GM21737 (cell line): Measurements from ENCODE around the gene GPRC5A.

ENCODE experiments used
- ATAC-seq: cut with Tn5 transposase; IDR thresholded peaks from one replicate; pipeline ENCODE4 v1.9.1; 2021; ENCODE audit warnings: mild to moderate bottlenecking, moderate library complexity; ENCODE audit not compliant: unreplicated experiment

The GPRC5A gene

GRCh38 chr12:12909228-12909994 lies 18.0 kb downstream of the GPRC5A start:
- no peak for ATAC-seq

- ATAC-seq, result no peak
Measured at GRCh38 chr12:12909995-12910420, 18.6 kb downstream of the GPRC5A start.

GRCh38 chr12:12912711-12913110 lies 21.3 kb downstream of the GPRC5A start:
- no peak for ATAC-seq

GRCh38 chr12:12915656-12916055 lies 24.3 kb downstream of the GPRC5A start:
- ATAC-seq, result no peak

- ATAC-seq, result peak; percentile 88
Measured at GRCh38 chr12:12916135-12916944, 25.0 kb downstream of the GPRC5A start.

GRCh38 chr12:12917517-12917916 lies 26.2 kb downstream of the GPRC5A start:
- ATAC-seq, result no peak

GRCh38 chr12:12918781-12919389 lies 27.5 kb downstream of the GPRC5A start:
- no peak for ATAC-seq

GRCh38 chr12:12919666-12920435 lies 28.5 kb downstream of the GPRC5A start:
- no peak for ATAC-seq

- no peak for ATAC-seq
Measured at GRCh38 chr12:12922191-12922616, 30.8 kb downstream of the GPRC5A start.

- ATAC-seq, result no peak
Measured at GRCh38 chr12:12922978-12923377, 31.6 kb downstream of the GPRC5A start.

GRCh38 chr12:12924169-12924568 lies 32.8 kb downstream of the GPRC5A start:
- ATAC-seq, result no peak

- no peak for ATAC-seq
Measured at GRCh38 chr12:12925388-12925787, 34.0 kb downstream of the GPRC5A start.

- ATAC-seq, result no peak
Measured at GRCh38 chr12:12926571-12927071, 35.3 kb downstream of the GPRC5A start.

- ATAC-seq, result no peak
Measured at GRCh38 chr12:12927211-12928079, 36.1 kb downstream of the GPRC5A start.

- ATAC-seq, result no peak
Measured at GRCh38 chr12:12929696-12930095, 38.3 kb downstream of the GPRC5A start.

- ATAC-seq, result no peak
Measured at GRCh38 chr12:12930633-12931219, 39.4 kb downstream of the GPRC5A start.

GRCh38 chr12:12933742-12934141 lies 42.4 kb downstream of the GPRC5A start:
- no peak for ATAC-seq

GRCh38 chr12:12934556-12934955 lies 43.2 kb downstream of the GPRC5A start:
- no peak for ATAC-seq

GRCh38 chr12:12936983-12937491 lies 45.7 kb downstream of the GPRC5A start:
- no peak for ATAC-seq
